Spinal cord (tissue), 10 donors: ENCODE measurements around the gene DNAJB6. TPM values are rescaled to one million over a fixed set of nuclear protein-coding genes. Genes with fewer than 3 reads are reported as not detected.

Source experiments
- DNase-seq, 6 donors: peaks; one replicate each; pipeline versions ENCODE4 v3.0.0 to v3.0.0-alpha.2; 2013 to 2015; ENCODE audit warnings: low spot score in 6 of 6, low read depth in 4 of 6
- H3K27ac ChIP-seq: one replicate; pipeline ENCODE4 v1.5.1; 2013; ENCODE audit warnings: low read depth, low read length, control low read depth
- H3K27me3 ChIP-seq: one replicate; pipeline ENCODE4 v1.6.1; 2013; ENCODE audit warnings: low read length; ENCODE audit not compliant: control insufficient read depth, insufficient read depth
- H3K36me3 ChIP-seq: one replicate; pipeline ENCODE4 v1.6.1; 2013; ENCODE audit warnings: low read length; ENCODE audit not compliant: control insufficient read depth, insufficient read depth
- H3K4me1 ChIP-seq: one replicate; pipeline ENCODE4 v1.6.1; 2013; ENCODE audit warnings: low read length; ENCODE audit not compliant: control insufficient read depth, insufficient read depth
- H3K4me3 ChIP-seq: one replicate; pipeline ENCODE4 v1.5.1; 2013; ENCODE audit warnings: low read depth, low read length, control low read depth
- H3K9me3 ChIP-seq: one replicate; pipeline ENCODE4 v1.6.1; 2013; ENCODE audit warnings: low read length; ENCODE audit not compliant: control insufficient read depth, insufficient read depth
- WGBS: methylation state at CpG from one replicate; pipeline ENCODE4 v1.1.5; 2013; ENCODE audit warnings: missing lambda C conversion rate; ENCODE audit not compliant: insufficient coverage; 5-methylcytosine and 5-hydroxymethylcytosine counted together
- polyA plus RNA-seq, 2 donors: library from polyadenylated mRNA; unstranded; fragments of 120-200 nt; gene quantifications; one replicate each; pipeline ENCODE4 v1.2.1, GENCODE V29; 2013; ENCODE audit not compliant: insufficient read length in 2 of 2
- total RNA-seq, 2 donors: library from RNA; depleted of rRNA in 1 of 2; stranded (reverse); fragments of 120-200 nt in 1 of 2; fragments of >200 nt in 1 of 2; gene quantifications; one replicate each; pipeline versions ENCODE4 v1.2.3 to v1.2.4, GENCODE V29; 2013 to 2014
- donor health status: healthy.

Gene DNAJB6
- total and polyA plus RNA-seq, 4 donors: 120 to 225 (median 179) TPM

DNA sequence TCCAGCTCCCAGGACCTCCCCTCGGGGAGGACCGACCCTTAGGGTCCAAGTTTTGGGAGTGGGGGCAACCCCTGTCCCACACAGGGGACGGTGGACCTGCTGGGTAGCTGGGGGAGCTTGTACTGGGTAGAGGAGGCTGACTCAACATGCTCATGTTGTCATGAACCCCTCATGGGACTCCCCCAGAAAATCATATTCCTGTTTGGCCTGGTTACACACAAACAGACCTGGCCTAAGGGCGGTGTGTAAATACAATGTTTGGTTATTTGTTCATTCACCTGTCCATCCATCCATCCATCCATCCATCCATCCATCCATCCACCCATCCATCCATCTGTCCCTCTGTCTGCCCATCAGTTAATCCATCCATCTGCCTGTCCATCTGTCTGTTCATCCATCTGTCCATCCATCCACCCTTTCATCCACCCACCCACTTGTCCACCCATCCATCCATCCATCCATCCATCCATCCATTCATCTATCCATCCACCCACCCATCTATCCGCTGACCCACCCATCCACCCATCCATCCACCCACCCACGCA, 92.9 kb downstream of the DNAJB6 start:
- Histone ChIP-seq H3K9me3 (no peaks in the 10 kb centered on the region), H3K4me3 (no peak overlapping the region), H3K4me1 (peaks cover 16% of the 10 kb centered on the region), H3K27me3 (no peaks in the 10 kb centered on the region), H3K36me3 (peaks cover 21% of the 10 kb centered on the region), H3K27ac (no peak overlapping the region)
- no peak for DNase-seq
- 80% methylated on average over 2 of the region's 6 CpGs for WGBS

DNA sequence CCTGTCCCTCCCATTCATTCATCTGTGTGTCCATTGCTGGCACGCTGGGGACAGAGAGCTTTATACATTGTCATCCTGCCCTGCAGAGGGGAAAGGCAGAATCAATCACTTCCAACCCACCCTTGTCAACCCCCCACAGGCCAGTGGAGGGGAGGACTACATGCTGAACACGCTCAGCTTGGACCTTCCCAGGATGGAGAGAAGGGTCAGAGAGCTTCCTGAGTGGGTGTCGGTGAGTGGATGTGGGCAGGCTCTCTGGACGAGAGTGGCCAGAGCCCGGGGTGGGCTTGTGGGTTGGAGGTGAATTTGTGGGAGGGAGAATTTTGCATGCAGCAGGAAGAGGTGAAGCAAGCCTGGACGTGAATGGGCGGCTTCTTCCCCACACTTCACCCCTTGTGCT, 93.9 kb downstream of the DNAJB6 start:
- Histone ChIP-seq H3K27me3 (no peaks in the 10 kb centered on the region), H3K27ac (no peak overlapping the region), H3K4me3 (no peak overlapping the region), H3K4me1 (peaks cover 16% of the 10 kb centered on the region), H3K36me3 (peaks cover 14% of the 10 kb centered on the region), H3K9me3 (no peaks in the 10 kb centered on the region)
- WGBS: 79% methylated on average over 5 of the region's 7 CpGs
- DNase-seq: no peak

DNA sequence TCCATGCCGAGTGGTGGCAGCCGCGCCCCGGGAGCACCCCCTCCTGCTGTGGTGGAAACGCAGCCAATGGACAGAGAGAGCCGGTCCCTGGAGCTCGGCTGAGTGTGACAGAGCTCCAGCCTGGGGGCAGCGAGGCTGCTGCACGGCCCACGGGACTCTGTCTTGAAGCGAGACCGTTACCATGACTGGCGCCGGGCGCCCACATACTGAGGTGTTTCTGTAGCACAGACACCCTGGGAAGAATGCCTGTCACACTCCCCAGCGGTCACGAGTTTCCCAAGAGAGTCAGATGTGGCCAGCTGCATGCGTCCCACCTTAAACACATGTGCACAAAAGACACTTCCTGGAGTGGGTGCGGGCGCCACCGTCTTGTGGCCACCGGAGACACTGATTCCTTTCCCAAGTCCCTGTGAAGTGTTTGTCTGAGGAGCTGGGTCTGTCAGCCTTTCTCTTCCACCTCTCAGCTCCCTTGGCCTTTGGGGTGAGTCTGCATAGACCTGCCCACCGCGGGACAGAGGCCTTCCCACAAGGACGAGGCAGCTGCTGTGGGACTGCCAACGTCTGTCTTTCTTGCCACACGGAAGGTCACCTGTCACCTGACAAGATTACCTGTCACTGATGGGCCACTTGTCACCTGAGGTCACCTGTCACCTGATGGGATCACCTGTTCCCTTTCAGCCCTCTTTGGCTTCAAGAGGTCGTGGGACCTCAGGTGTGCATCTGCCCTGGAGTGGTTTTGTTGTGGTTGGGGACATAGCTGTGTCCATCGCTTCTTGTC, 94.6 kb downstream of the DNAJB6 start:
- Histone ChIP-seq H3K36me3 (peaks cover 14% of the 10 kb centered on the region), H3K27me3 (no peaks in the 10 kb centered on the region), H3K27ac (no peak overlapping the region), H3K4me3 (no peak overlapping the region), H3K9me3 (no peaks in the 10 kb centered on the region), H3K4me1 (peaks cover 16% of the 10 kb centered on the region)
- WGBS: 80% methylated on average over 27 of the region's 29 CpGs
- DNase-seq: no peak

DNA sequence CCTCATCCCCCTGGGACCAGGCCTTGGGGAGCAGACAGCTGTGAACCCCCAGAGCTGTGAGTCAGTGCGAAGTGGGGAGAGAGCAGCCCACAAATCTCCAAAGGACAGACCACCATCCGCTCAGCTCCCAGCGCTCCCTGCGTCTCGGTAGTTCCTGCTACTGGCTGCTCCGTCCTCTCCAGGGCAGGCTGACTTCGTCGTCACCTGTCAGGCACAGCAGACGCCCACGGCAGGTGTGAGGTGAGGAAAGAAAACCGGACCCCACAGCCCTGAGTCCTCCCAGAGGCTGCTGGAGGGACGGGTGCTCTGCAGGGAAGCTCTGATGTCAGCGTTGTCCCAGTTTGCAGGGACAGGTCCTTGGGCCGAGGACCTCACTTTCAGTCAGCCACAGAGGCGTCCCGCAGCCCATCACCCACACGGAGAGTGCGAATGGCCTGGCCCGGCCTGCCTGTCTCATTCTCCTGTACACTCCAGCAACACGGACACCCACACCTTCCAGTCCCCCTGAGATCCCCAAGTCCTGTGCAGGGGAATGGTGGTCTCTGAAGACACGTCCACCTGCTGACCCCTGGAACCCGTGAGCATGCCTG, 95.2 kb downstream of the DNAJB6 start:
- peaks cover 7% of the 10 kb centered on the region for H3K36me3 ChIP-seq
- 85% methylated on average over 21 of the region's 22 CpGs for WGBS
- H3K27ac ChIP-seq: no peak overlapping the region
- H3K4me1 ChIP-seq: peaks cover 16% of the 10 kb centered on the region
- no peak for DNase-seq
- no peaks in the 10 kb centered on the region for H3K9me3 ChIP-seq
- H3K27me3 ChIP-seq: no peaks in the 10 kb centered on the region
- no peak overlapping the region for H3K4me3 ChIP-seq

DNA sequence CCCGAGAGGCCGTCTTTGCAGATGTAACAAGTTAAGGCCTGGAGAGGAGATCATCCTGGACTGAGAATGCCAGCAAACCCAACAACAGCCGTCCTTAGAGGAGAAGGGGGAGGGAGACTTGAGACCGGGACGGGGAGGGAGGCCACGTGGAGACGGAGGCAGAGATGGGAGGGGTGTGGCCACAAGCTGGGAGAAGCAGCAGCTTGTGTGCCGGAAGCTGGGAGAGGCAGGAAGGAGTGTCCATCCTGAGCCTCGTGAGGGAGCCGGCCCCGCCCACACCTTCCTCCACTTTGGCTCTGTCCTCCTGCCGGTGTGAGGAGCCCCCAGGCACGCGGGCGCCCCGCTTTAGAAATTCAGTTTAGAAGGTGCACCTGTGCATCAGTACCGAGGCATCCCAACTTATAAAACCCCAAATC, 95.7 kb downstream of the DNAJB6 start:
- H3K27me3 ChIP-seq: no peaks in the 10 kb centered on the region
- H3K4me3 ChIP-seq: peak overlapping the region; percentile 18
- no peak overlapping the region for H3K27ac ChIP-seq
- DNase-seq: peak in 3 of 6 donors; percentile 17 to 63 (median 57)
- H3K36me3 ChIP-seq: peaks cover 7% of the 10 kb centered on the region
- whole genome bisulfite sequencing: 25% methylated on average over 11 of the region's 17 CpGs
- no peaks in the 10 kb centered on the region for H3K9me3 ChIP-seq
- peaks cover 16% of the 10 kb centered on the region for H3K4me1 ChIP-seq

DNA sequence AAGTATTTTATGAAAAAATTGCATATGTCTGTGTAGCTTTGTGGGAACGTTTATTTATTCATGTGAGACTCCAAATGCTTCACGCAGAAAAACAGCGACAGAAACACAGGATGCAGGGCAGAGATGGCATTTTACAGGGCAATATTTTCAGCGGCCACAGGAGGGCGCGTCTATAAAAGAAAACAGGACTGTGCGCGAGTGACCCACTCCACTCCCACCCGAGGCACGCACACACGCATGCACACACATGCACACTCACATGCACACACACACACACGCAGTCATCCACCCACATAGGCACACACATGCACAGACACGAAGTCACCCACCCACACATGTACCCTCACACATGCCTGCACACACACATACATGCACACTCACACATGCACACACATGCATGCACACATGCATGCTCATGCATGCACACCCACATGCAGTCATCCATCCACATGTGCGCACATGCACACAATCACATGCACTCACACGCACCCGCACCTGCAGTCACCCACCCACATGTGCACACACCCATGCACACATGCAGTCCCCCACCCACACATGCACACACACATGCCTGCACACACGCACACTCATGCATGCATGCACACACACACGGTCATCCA, 96.3 kb downstream of the DNAJB6 start:
- H3K27ac ChIP-seq: no peak overlapping the region

DNA sequence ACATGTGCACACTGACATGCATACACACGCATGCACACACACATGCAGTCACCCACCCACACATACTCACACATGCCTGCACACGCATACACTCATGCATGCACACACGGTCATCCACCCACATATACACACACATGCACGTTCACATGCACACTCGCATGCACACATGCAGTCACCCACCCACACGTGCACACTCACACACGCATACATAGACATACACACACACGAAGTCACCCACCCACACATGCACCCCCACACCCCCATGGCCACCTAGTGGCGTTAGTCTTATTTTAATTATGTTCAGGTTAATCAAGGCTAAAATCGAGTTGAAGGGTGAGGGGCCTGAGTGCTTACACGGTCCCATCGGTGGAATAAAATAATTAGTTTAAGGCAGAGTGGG, 96.8 kb downstream of the DNAJB6 start:
- WGBS: 95% methylated on average over 6 of the region's 12 CpGs
- no peak overlapping the region for H3K4me3 ChIP-seq

More for the DNA sequence above, 96.3 kb downstream of the DNAJB6 start:
- 35% methylated on average over 18 of the region's 18 CpGs for WGBS
- DNase-seq: peak; percentile 35 to 95 (median 64)
- Histone ChIP-seq H3K4me1 (peaks cover 16% of the 10 kb centered on the region), H3K36me3 (peaks cover 2% of the 10 kb centered on the region), H3K9me3 (no peaks in the 10 kb centered on the region), H3K4me3 (peak overlapping the region; percentile 18), H3K27me3 (no peaks in the 10 kb centered on the region)

DNA sequence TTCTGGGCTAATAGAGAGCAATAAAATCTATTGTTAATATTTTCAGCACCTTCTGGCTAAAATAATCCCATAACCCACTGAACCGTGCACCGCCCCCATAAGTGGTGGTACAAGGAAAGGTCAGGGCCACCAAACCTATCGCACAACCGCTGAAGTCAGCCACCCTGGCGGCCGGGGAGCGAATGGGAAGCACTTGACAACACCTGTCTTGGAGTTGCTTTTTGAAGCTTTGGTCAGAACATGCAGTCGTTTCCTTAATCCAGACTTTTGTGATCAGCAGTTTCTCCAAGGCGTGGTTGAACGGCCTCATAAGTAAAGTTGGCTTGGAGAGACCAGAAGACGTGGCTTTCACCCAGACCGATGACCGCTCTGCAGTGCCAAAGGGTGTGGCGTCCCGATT, 97.4 kb downstream of the DNAJB6 start:
- no peak overlapping the region for H3K27ac ChIP-seq
- peaks cover 2% of the 10 kb centered on the region for H3K36me3 ChIP-seq
- H3K27me3 ChIP-seq: no peaks in the 10 kb centered on the region
- H3K4me1 ChIP-seq: peaks cover 11% of the 10 kb centered on the region
- DNase-seq: no peak
- H3K9me3 ChIP-seq: no peaks in the 10 kb centered on the region
- 91% methylated on average over 12 of the region's 15 CpGs for WGBS
- H3K4me3 ChIP-seq: no peak overlapping the region

More for the DNA sequence above, 96.8 kb downstream of the DNAJB6 start:
- Histone ChIP-seq H3K36me3 (peaks cover 2% of the 10 kb centered on the region), H3K4me1 (peaks cover 16% of the 10 kb centered on the region), H3K27ac (no peak overlapping the region), H3K27me3 (no peaks in the 10 kb centered on the region), H3K9me3 (no peaks in the 10 kb centered on the region)
- DNase-seq: no peak

DNA sequence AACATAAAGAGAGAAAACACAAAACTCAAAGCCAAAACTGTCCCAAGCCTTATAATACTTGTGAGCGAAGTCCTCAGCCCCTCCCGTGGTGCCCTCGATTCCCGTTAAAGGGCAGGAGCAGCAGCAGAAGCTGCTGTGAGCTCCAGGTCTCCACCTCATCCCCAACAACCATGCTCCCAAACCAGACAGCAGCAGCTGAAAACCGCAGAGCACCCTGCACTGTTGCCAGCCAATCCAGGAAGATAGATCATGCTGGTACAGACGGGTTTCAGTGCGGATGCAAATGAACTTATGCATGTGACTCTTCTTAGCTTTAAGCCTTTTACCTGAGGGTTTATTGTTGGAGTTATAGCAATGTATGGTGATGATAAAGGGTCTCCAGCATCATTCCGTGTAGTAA, 97.9 kb downstream of the DNAJB6 start:
- Histone ChIP-seq H3K4me3 (no peak overlapping the region), H3K36me3 (peaks cover 2% of the 10 kb centered on the region), H3K4me1 (peaks cover 8% of the 10 kb centered on the region), H3K9me3 (no peaks in the 10 kb centered on the region), H3K27me3 (no peaks in the 10 kb centered on the region), H3K27ac (no peak overlapping the region)
- 84% methylated on average over 7 of the region's 8 CpGs for WGBS
- peak in 1 of 6 donors; percentile 23 for DNase-seq
